ENCODE data around the gene GNAT2.

The GNAT2 gene

GRCh38 chr1:109566982-109567381 lies 52.4 kb downstream of the GNAT2 start:
- DNase-seq (ENCODE audit: low read depth in 2 of 3, low spot score in 1 of 3), result no peak

GRCh38 chr1:109565241-109565640 lies 54.2 kb downstream of the GNAT2 start:
- DNase-seq (ENCODE audit: low read depth in 2 of 3, low spot score in 1 of 3), result no peak

GRCh38 chr1:109564194-109564878 lies 55.1 kb downstream of the GNAT2 start:
- no peak for DNase-seq (ENCODE audit: low read depth in 2 of 3, low spot score in 1 of 3)

- DNase-seq (ENCODE audit: low read depth in 2 of 3, low spot score in 1 of 3), result no peak
These were observed 59.4 kb downstream of the GNAT2 start for GRCh38 chr1:109559995-109560394.

GRCh38 chr1:109557520-109557919 lies 61.9 kb downstream of the GNAT2 start:
- no peak for DNase-seq (ENCODE audit: low read depth in 2 of 3, low spot score in 1 of 3)

- DNase-seq (ENCODE audit: low read depth in 2 of 3, low spot score in 1 of 3), result no peak
These were observed 62.9 kb downstream of the GNAT2 start for GRCh38 chr1:109556563-109556962.
